HepG2 (cell line): ENCODE data around the gene DDX24. TPM values are rescaled to one million over a fixed set of nuclear protein-coding genes. Genes with fewer than 3 reads are reported as not detected.
A peak's percentile ranks its signal among the peaks of the same experiment; 100 is the strongest.

Source experiments
- ATAC-seq: fragments of 200-7000 bp; cut with Tn5 transposase; 3 replicates; pipeline ENCODE4 v1.9.1; 2020; ENCODE audit warnings: mild to moderate bottlenecking, moderate library complexity
- BruUV-seq: library from RNA; stranded (reverse); fragments of 400-500 nt; replicated peaks from 2 replicates; lab custom pipeline; 2021; lab: Mats Ljungman, UMichigan
- CTCF ChIA-PET: fragments of 300-600 bp; formaldehyde crosslinking; extraction: SDS; loops from one replicate; lab custom pipeline; 2021; ENCODE audit warnings: low total read pairs, inconsistent platforms, low intra/inter-chr PET ratio; lab: Yijun Ruan, JAX
- POLR2A ChIA-PET: fragments of 350-600 bp; sonication (Branson Sonifier 250); formaldehyde crosslinking; loops from one replicate; lab custom pipeline; 2020; ENCODE audit warnings: antibody characterized with exemption, inconsistent platforms; lab: Yijun Ruan, JAX
- DNase-seq: peaks from one replicate; pipeline ENCODE4 v3.0.0-alpha.2; 2015; ENCODE audit warnings: low spot score
- FAIRE-seq: peaks from 3 replicates; lab custom pipeline; 2011; peaks lifted over from hg19 to GRCh38; lab: Jason Lieb, UNC
- H2AFZ ChIP-seq: one replicate; pipeline ENCODE4 v1.6.1; 2011; ENCODE audit warnings: low read length, inconsistent platforms
- H3K27ac ChIP-seq: fragments of 300-600 bp; 3 replicates; pipeline ENCODE4 v1.8.0; 2011; ENCODE audit warnings: mixed run types, mild to moderate bottlenecking, mixed read lengths, low read length, inconsistent platforms; ENCODE audit not compliant: insufficient read depth; ENCODE audit errors: extremely low read length
- H3K27me3 ChIP-seq, 2 experiments: fragments of 200-600 bp in 1 of 2; 2 replicates in 1 of 2; 3 replicates in 1 of 2; pipeline versions ENCODE4 v1.6.0 to v1.8.0; 2011; ENCODE audit warnings: low read length in 2 of 2, mild to moderate bottlenecking in 2 of 2, moderate library complexity in 2 of 2, inconsistent platforms in 1 of 2; ENCODE audit not compliant: insufficient read depth in 2 of 2, control insufficient read depth in 1 of 2
- H3K36me3 ChIP-seq, 2 experiments: fragments of 200-600 bp in 1 of 2; replicated peaks in 1 of 2; 2 replicates in 1 of 2; 3 replicates in 1 of 2; pipeline versions ENCODE4 v1.5.1 to v1.8.0; 2011; ENCODE audit warnings: low read length in 2 of 2, inconsistent platforms in 1 of 2; ENCODE audit not compliant: insufficient read depth in 2 of 2, control insufficient read depth in 1 of 2
- H3K4me1 ChIP-seq: 2 replicates; pipeline ENCODE4 v1.5.1; 2012; ENCODE audit warnings: low read length, inconsistent platforms; ENCODE audit not compliant: insufficient read depth
- H3K4me2 ChIP-seq: 2 replicates; pipeline ENCODE4 v1.6.0; 2011; ENCODE audit warnings: low read depth, low read length, inconsistent platforms
- H3K4me3 ChIP-seq, 3 experiments: fragments of 200-600 bp in 1 of 3; sonication (generic), shearing (Covaris generic) in 1 of 3; replicated peaks in 1 of 3; 2 replicates each; pipeline ENCODE4 v1.5.1; 2011 to 2016; ENCODE audit warnings: low read length in 3 of 3, inconsistent platforms in 2 of 3, low read depth in 2 of 3, mild to moderate bottlenecking in 2 of 3, control low read depth in 1 of 3, mixed read lengths in 1 of 3; ENCODE audit not compliant: insufficient read depth in 1 of 3
- H3K79me2 ChIP-seq: one replicate; pipeline ENCODE4 v1.6.1; 2011; ENCODE audit warnings: low read length, inconsistent platforms; ENCODE audit not compliant: insufficient read depth
- H3K9ac ChIP-seq: 2 replicates; pipeline ENCODE4 v1.6.0; 2011; ENCODE audit warnings: mild to moderate bottlenecking, low read depth, low read length, inconsistent platforms; ENCODE audit not compliant: insufficient read depth
- H3K9me3 ChIP-seq: 2 replicates; pipeline ENCODE4 v1.5.1; 2012; ENCODE audit warnings: mild to moderate bottlenecking, low read length
- H4K20me1 ChIP-seq: 2 replicates; pipeline ENCODE4 v1.6.0; 2011; ENCODE audit warnings: inconsistent platforms, mild to moderate bottlenecking, low read length, moderate library complexity; ENCODE audit not compliant: insufficient read depth
- CHD4 ChIP-seq: fragments of 200-600 bp; sonication (generic); IDR thresholded peaks from 2 replicates; pipeline ENCODE4 v1.7.0; 2017; ENCODE audit warnings: mild to moderate bottlenecking, low read length, borderline replicate concordance
- REXO4 ChIP-seq: sonication (generic); formaldehyde crosslinking; IDR thresholded peaks from 2 replicates; pipeline ENCODE4 v1.8.0; 2022; ENCODE audit warnings: missing genetic modification reagents, mild to moderate bottlenecking, borderline replicate concordance
- ZFP82 ChIP-seq: sonication (generic); formaldehyde crosslinking; IDR thresholded peaks from 2 replicates; pipeline ENCODE4 v1.5.1; 2020; ENCODE audit warnings: mild to moderate bottlenecking, missing genetic modification reagents, borderline replicate concordance
- ZNF350 ChIP-seq: sonication (generic); formaldehyde crosslinking; IDR thresholded peaks from 2 replicates; pipeline ENCODE4 v1.4.0; 2020; ENCODE audit warnings: mild to moderate bottlenecking, low read depth, missing genetic modification reagents, borderline replicate concordance
- ZNF558 ChIP-seq: sonication (generic); formaldehyde crosslinking; IDR thresholded peaks from 2 replicates; pipeline ENCODE4 v1.9.0; 2022; ENCODE audit warnings: mild to moderate bottlenecking, missing genetic modification reagents, borderline replicate concordance
- ZSCAN22 ChIP-seq: sonication (generic); formaldehyde crosslinking; IDR thresholded peaks from 2 replicates; pipeline ENCODE4 v1.4.0; 2020; ENCODE audit warnings: mild to moderate bottlenecking, missing genetic modification reagents
- WGBS: methylation state at CpG from one replicate; pipeline ENCODE4 v1.1.6; 2017; ENCODE audit warnings: low lambda C conversion rate; 5-methylcytosine and 5-hydroxymethylcytosine counted together
- in situ Hi-C: cut with HindIII; loops from 2 replicates; pipeline ENCODE4 v1.10.0; 2017; ENCODE audit warnings: low pct_unique_long_range_greater_than_20kb; ENCODE audit not compliant: extremely low pct_ligation_motif_present
- intact Hi-C: fragments of 100-400 bp; cut with micrococcal nuclease; formaldehyde crosslinking; loops from one replicate; pipeline ENCODE4 v1.10.0; 2022; ENCODE audit not compliant: unreplicated experiment
- polyA plus RNA-seq, 8 experiments: library from polyadenylated mRNA; depleted of rRNA in 3 of 8; stranded (reverse) in 7 of 8; unstranded in 1 of 8; fragments of >200 nt; fragmentation: Illumina TruSeq in 4 of 8; extraction: Trizol in 4 of 8; gene quantifications; 2 replicates each; pipeline versions ENCODE4 v1.2.1 to v1.2.3, GENCODE V29; 2011 to 2016; ENCODE audit warnings: low read depth in 4 of 8, missing spikeins in 1 of 8, mixed read lengths in 1 of 8; ENCODE audit not compliant: insufficient read depth in 1 of 8
- total RNA-seq, 5 experiments: library from RNA; depleted of rRNA; stranded (reverse); fragments of >200 nt; fragmentation: Illumina TruSeq; extraction: Trizol; gene quantifications; 2 replicates each; pipeline ENCODE4 v1.2.3, GENCODE V29; 2016; ENCODE audit warnings: low read depth in 1 of 5
- TF ChIP-seq, protein P1 (sequence below): IDR thresholded peaks from 2 replicates; pipeline ENCODE4 v1.6.1; 2016; ENCODE audit warnings: low read depth, missing genetic modification reagents, missing compliant biosample characterization
- TF ChIP-seq, protein P2 (sequence below): sonication (generic); formaldehyde crosslinking; IDR thresholded peaks from 2 replicates; pipeline ENCODE4 v1.5.0; 2020; ENCODE audit warnings: missing genetic modification reagents, mild to moderate bottlenecking, borderline replicate concordance
- TF ChIP-seq, protein P3 (sequence below): sonication (generic); formaldehyde crosslinking; IDR thresholded peaks from 2 replicates; pipeline ENCODE4 v1.5.0; 2020; ENCODE audit warnings: mild to moderate bottlenecking, low read depth, missing genetic modification reagents, borderline replicate concordance
- TF ChIP-seq, protein P4 (sequence below): sonication (generic); formaldehyde crosslinking; IDR thresholded peaks from 2 replicates; pipeline ENCODE4 v1.5.1; 2020; ENCODE audit warnings: mild to moderate bottlenecking, missing genetic modification reagents, moderate library complexity

DDX24 gene
- total and polyA plus RNA-seq, 2 of the 13 experiments (the other 11 are each of a cell fraction or from before 2014, with no cell fraction given), result 67.3 to 149 TPM

DNA sequence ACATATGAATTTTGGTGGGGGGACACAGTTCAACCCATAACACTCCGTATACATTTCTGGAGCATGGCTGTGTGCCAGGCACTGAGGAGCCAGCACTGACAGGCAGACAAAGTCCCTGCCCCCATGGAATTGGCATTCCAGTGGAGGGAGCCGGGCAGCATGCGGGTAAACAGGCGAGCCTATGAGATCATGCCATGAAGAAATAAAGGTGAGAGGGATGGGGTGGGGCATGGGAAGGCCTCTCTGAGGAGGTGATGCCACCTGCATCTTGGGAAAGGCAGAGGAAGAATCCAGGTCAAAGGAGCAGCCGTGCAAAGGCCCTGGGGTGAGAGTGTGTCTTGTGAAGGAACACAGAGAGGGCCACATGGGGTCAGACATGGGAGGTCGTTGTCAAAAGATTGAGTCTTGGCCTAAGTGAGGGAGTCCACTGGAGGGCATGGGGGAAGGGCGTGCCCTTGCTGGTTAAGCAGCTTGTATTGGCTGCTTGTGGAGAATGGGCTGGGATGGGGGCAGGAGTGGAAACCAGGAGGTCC, 51.3 kb downstream of the DDX24 start:
- 0 out of 5 replicates have a peak, but pooled peaks cover 0 to 3% of the 10 kb centered on the region in 2 experiments for H3K36me3 ChIP-seq
- peaks cover 37% of the 10 kb centered on the region for H3K4me1 ChIP-seq
- H2AFZ ChIP-seq, result no peak overlapping the region
- CTCF ChIA-PET, result no interaction called here
- no peak for FAIRE-seq
- no peak overlapping the region for H3K4me3 ChIP-seq
- no peak overlapping the region for H3K4me2 ChIP-seq
- BruUV-seq, result no TSS peak
- in situ Hi-C loops, result no loop called here
- H3K9me3 ChIP-seq, result no peaks in the 10 kb centered on the region
- DNase-seq, result no peak
- peaks cover 2% of the 10 kb centered on the region for H3K79me2 ChIP-seq
- H3K27me3 ChIP-seq, result no peaks in the 10 kb centered on the region
- WGBS, result 91% methylated on average over 7 of the region's 7 CpGs
- no peaks in the 10 kb centered on the region for H4K20me1 ChIP-seq
- intact Hi-C loops, result no loop called here
- no peak overlapping the region for H3K27ac ChIP-seq
- ATAC-seq, result no peak
- H3K9ac ChIP-seq, result peak overlapping the region; percentile 4; the same call in 1 of the 2 replicates
- POLR2A ChIA-PET, result interaction anchor here (0.6 to 1.8 kb wide), 4 partner anchors 9 to 276 kb away, joined by 4 to 6 read pairs (median 4); partner anchors contain the start of genes DDX24 and IFI27L1
- TF ChIP-seq, protein P1, sequence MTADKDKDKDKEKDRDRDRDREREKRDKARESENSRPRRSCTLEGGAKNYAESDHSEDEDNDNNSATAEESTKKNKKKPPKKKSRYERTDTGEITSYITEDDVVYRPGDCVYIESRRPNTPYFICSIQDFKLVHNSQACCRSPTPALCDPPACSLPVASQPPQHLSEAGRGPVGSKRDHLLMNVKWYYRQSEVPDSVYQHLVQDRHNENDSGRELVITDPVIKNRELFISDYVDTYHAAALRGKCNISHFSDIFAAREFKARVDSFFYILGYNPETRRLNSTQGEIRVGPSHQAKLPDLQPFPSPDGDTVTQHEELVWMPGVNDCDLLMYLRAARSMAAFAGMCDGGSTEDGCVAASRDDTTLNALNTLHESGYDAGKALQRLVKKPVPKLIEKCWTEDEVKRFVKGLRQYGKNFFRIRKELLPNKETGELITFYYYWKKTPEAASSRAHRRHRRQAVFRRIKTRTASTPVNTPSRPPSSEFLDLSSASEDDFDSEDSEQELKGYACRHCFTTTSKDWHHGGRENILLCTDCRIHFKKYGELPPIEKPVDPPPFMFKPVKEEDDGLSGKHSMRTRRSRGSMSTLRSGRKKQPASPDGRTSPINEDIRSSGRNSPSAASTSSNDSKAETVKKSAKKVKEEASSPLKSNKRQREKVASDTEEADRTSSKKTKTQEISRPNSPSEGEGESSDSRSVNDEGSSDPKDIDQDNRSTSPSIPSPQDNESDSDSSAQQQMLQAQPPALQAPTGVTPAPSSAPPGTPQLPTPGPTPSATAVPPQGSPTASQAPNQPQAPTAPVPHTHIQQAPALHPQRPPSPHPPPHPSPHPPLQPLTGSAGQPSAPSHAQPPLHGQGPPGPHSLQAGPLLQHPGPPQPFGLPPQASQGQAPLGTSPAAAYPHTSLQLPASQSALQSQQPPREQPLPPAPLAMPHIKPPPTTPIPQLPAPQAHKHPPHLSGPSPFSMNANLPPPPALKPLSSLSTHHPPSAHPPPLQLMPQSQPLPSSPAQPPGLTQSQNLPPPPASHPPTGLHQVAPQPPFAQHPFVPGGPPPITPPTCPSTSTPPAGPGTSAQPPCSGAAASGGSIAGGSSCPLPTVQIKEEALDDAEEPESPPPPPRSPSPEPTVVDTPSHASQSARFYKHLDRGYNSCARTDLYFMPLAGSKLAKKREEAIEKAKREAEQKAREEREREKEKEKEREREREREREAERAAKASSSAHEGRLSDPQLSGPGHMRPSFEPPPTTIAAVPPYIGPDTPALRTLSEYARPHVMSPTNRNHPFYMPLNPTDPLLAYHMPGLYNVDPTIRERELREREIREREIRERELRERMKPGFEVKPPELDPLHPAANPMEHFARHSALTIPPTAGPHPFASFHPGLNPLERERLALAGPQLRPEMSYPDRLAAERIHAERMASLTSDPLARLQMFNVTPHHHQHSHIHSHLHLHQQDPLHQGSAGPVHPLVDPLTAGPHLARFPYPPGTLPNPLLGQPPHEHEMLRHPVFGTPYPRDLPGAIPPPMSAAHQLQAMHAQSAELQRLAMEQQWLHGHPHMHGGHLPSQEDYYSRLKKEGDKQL (CRISPR knock-in tag), result no peak
- TF ChIP-seq, protein P2, sequence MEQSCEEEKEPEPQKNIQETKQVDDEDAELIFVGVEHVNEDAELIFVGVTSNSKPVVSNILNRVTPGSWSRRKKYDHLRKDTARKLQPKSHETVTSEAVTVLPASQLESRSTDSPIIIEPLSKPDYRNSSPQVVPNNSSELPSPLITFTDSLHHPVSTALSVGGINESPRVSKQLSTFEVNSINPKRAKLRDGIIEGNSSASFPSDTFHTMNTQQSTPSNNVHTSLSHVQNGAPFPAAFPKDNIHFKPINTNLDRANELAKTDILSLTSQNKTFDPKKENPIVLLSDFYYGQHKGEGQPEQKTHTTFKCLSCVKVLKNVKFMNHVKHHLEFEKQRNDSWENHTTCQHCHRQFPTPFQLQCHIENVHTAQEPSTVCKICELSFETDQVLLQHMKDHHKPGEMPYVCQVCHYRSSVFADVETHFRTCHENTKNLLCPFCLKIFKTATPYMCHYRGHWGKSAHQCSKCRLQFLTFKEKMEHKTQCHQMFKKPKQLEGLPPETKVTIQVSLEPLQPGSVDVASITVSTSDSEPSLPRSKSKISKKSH (CRISPR knock-in tag), result no peak
- TF ChIP-seq REXO4, result no peak
- TF ChIP-seq CHD4, result no peak
- TF ChIP-seq, protein P3, sequence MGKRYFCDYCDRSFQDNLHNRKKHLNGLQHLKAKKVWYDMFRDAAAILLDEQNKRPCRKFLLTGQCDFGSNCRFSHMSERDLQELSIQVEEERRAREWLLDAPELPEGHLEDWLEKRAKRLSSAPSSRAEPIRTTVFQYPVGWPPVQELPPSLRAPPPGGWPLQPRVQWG (CRISPR knock-in tag), result no peak
- no peak for TF ChIP-seq ZNF558 (CRISPR knock-in tag)
- TF ChIP-seq ZSCAN22 (CRISPR knock-in tag), result no peak
- TF ChIP-seq ZNF350, result no peak
- TF ChIP-seq, protein P4, sequence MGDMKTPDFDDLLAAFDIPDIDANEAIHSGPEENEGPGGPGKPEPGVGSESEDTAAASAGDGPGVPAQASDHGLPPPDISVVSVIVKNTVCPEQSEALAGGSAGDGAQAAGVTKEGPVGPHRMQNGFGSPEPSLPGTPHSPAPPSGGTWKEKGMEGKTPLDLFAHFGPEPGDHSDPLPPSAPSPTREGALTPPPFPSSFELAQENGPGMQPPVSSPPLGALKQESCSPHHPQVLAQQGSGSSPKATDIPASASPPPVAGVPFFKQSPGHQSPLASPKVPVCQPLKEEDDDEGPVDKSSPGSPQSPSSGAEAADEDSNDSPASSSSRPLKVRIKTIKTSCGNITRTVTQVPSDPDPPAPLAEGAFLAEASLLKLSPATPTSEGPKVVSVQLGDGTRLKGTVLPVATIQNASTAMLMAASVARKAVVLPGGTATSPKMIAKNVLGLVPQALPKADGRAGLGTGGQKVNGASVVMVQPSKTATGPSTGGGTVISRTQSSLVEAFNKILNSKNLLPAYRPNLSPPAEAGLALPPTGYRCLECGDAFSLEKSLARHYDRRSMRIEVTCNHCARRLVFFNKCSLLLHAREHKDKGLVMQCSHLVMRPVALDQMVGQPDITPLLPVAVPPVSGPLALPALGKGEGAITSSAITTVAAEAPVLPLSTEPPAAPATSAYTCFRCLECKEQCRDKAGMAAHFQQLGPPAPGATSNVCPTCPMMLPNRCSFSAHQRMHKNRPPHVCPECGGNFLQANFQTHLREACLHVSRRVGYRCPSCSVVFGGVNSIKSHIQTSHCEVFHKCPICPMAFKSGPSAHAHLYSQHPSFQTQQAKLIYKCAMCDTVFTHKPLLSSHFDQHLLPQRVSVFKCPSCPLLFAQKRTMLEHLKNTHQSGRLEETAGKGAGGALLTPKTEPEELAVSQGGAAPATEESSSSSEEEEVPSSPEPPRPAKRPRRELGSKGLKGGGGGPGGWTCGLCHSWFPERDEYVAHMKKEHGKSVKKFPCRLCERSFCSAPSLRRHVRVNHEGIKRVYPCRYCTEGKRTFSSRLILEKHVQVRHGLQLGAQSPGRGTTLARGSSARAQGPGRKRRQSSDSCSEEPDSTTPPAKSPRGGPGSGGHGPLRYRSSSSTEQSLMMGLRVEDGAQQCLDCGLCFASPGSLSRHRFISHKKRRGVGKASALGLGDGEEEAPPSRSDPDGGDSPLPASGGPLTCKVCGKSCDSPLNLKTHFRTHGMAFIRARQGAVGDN (CRISPR knock-in tag), result 0 out of 2 replicates have a peak, but pooled peaks have one; percentile 10
- TF ChIP-seq ZFP82 (CRISPR knock-in tag), result no peak
